Measurements from ENCODE around the gene ERBB4. TPM values are rescaled to one million over a fixed set of nuclear protein-coding genes. Genes with fewer than 3 reads are reported as not detected.
"Not testable (repeated sequence)": the region's sequence is repeated elsewhere in the genome, so short reads cannot be mapped to it uniquely, and the experiment has no call there.

Gene ERBB4
- total and polyA plus RNA-seq, 7 experiments from 2014 or later: not detected

DNA sequence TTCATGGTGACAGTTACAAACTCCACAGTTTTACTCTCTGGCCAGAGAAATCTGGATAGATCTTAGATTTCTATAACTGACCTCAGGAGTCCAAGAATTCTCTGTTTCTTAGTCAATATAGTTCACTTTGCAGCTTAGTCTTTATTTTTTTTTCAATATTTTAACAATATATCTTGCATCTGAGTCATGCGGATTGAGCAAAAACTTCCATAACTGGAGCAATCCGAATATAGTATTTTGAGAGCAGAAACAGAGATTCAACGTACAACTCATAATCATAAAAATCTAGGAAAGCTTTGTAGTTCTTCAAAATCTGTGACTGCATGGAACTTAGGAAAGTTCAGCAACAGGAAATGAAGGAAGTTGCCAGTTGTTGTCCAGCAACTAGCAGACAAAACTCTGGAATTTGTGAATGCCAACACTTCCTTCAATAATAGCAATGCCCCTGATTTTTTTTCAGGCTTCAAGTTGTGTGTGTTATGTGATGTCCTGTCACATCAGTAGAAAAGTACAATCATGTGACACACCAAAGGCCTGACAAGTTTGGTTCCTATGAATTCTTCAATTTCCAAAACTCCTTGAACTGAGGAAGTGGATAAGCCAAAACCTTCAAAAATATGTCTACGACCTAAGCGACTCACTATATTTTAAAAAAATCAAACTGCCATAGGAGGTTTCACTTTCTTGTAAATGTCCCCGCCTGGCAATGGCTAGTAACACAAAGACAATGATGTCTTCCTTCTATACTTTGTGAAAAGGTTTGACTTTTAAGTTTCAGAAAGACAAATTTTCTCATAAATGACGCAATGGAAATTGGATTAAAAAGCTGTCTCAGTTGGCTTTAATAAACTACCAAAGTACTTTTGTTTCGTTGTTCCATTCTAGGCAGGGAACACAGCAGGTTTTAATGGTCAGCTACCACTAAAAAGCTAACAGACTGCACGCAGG lies 510.6 kb downstream of the ERBB4 start:
- Histone ChIP-seq H3K9me3 (ENCODE audit: control insufficient read depth in 2 of 3, low read length in 3 of 3) (no peaks in the 10 kb centered on the region), H3K27ac (ENCODE audit: low read depth, low read length) (no peak overlapping the region), H3K4me3 (ENCODE audit: low read length) (no peak overlapping the region), H3K4me1 (ENCODE audit: control insufficient read depth in 2 of 2, insufficient read depth in 2 of 2, low read length in 2 of 2) (no peaks in the 10 kb centered on the region), H3K36me3 (ENCODE audit: control insufficient read depth in 2 of 3, insufficient read depth in 3 of 3, low read length in 3 of 3) (no peaks in the 10 kb centered on the region), H3K27me3 (ENCODE audit: control insufficient read depth in 2 of 2, insufficient read depth in 2 of 2, low read length in 2 of 2) (no peaks in the 10 kb centered on the region)
- intact Hi-C loops (cut with micrococcal nuclease): no loop called here
- POLR2A ChIA-PET: no interaction called here
- H3K4me1 Mint-ChIP-seq: no peaks in the 10 kb centered on the region
- H3K27ac Mint-ChIP-seq: no peak overlapping the region
- CTCF ChIA-PET: no interaction called here
- no peaks in the 10 kb centered on the region for H3K36me3 Mint-ChIP-seq
- H3K27me3 Mint-ChIP-seq: no peaks in the 10 kb centered on the region
- DNase-seq (no peak), ATAC-seq (no peak)
- H3K9me3 Mint-ChIP-seq: peaks cover 0 to 8% (median 2%) of the 10 kb centered on the region in 11 donors
- no peak overlapping the region for H3K4me3 Mint-ChIP-seq

DNA sequence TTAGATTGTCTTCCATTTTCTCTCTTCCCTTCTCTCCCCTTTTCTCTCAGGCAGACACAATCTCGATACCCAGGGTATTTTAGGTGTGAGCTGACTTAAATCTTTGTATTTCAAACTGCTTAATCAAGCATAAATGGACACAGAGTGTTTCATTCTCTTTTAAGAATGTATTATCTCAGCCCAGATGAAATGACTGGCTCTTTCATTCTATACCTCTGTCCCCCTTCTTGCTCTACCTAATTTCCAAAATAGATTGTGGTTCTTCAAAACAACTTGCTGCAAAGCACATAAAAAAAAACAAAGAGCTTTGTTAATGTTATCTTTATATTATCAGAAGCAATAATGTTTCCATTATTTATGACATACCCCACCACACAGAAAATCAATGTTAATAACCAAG lies 514.6 kb downstream of the ERBB4 start:
- ChIA-PET CTCF (no interaction called here), POLR2A (no interaction called here)
- Mint-ChIP-seq H3K27ac (no peak overlapping the region), H3K36me3 (no peaks in the 10 kb centered on the region), H3K4me3 (no peak overlapping the region), H3K4me1 (no peaks in the 10 kb centered on the region), H3K27me3 (no peaks in the 10 kb centered on the region), H3K9me3 (peaks cover 0 to 6% (median 0%) of the 10 kb centered on the region in 11 donors)
- no peak overlapping the region for H3K27ac ChIP-seq (ENCODE audit: low read depth, low read length)
- DNase-seq (no peak), ATAC-seq (no peak)
- H3K27me3 ChIP-seq (ENCODE audit: control insufficient read depth in 2 of 2, insufficient read depth in 2 of 2, low read length in 2 of 2): no peaks in the 10 kb centered on the region
- no peaks in the 10 kb centered on the region for H3K4me1 ChIP-seq (ENCODE audit: control insufficient read depth in 2 of 2, insufficient read depth in 2 of 2, low read length in 2 of 2)
- intact Hi-C loops (cut with micrococcal nuclease): no loop called here
- no peaks in the 10 kb centered on the region for H3K36me3 ChIP-seq (ENCODE audit: control insufficient read depth in 2 of 3, insufficient read depth in 3 of 3, low read length in 3 of 3)
- no peak overlapping the region for H3K4me3 ChIP-seq (ENCODE audit: low read length)
- no peaks in the 10 kb centered on the region for H3K9me3 ChIP-seq (ENCODE audit: control insufficient read depth in 2 of 3, low read length in 3 of 3)

DNA sequence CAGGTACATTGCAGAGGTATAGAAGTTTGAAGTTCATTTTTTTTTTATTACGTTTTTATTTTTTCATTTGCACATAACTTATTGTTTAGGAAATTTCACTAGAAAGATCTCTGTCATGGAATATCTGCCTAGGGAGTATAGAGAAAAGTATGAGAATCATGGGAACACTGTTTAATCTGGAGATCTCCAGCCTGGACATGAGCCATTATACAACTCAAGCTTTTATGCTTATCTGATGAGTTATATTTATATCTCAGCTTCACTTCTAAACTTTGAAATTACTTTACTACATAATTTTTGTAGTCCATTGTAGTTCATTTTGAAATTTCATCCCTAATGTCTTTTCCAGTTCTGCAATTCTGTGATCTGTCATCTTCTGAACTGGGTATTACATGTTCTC lies 515.6 kb downstream of the ERBB4 start:
- Mint-ChIP-seq H3K27me3 (no peaks in the 10 kb centered on the region), H3K4me3 (no peak overlapping the region), H3K36me3 (no peaks in the 10 kb centered on the region), H3K9me3 (peaks cover 0 to 6% (median 0%) of the 10 kb centered on the region in 11 donors), H3K4me1 (no peaks in the 10 kb centered on the region), H3K27ac (no peak overlapping the region)
- POLR2A ChIA-PET: no interaction called here
- intact Hi-C loops (cut with micrococcal nuclease): no loop called here
- CTCF ChIA-PET: no interaction called here
- Histone ChIP-seq H3K4me3 (ENCODE audit: low read length) (no peak overlapping the region), H3K36me3 (ENCODE audit: control insufficient read depth in 2 of 3, insufficient read depth in 3 of 3, low read length in 3 of 3) (no peaks in the 10 kb centered on the region), H3K4me1 (ENCODE audit: control insufficient read depth in 2 of 2, insufficient read depth in 2 of 2, low read length in 2 of 2) (no peaks in the 10 kb centered on the region), H3K9me3 (ENCODE audit: control insufficient read depth in 2 of 3, low read length in 3 of 3) (no peaks in the 10 kb centered on the region), H3K27ac (ENCODE audit: low read depth, low read length) (no peak overlapping the region), H3K27me3 (ENCODE audit: control insufficient read depth in 2 of 2, insufficient read depth in 2 of 2, low read length in 2 of 2) (no peaks in the 10 kb centered on the region)
- DNase-seq: no peak
- no peak for ATAC-seq

DNA sequence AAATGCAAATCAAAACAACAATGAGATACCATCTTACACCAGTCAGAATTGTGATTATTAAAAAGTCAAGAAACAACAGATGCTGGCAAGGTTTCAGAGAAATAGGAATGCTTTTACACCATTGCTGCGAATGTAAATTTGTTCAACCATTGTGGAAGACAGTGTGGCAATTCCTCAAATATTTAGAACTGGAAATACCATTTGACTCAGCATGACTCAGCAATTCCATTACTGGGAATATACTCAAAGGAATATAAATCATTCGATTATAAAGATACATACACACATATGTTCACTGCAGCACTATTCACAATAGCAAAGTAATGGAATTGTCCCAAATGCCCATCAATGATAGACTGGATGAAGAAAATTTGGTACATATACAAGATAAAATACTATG lies 516.7 kb downstream of the ERBB4 start:
- Histone ChIP-seq H3K27me3 (ENCODE audit: control insufficient read depth in 2 of 2, insufficient read depth in 2 of 2, low read length in 2 of 2) (no peaks in the 10 kb centered on the region), H3K4me3 (ENCODE audit: low read length) (no peak overlapping the region), H3K27ac (ENCODE audit: low read depth, low read length) (no peak overlapping the region), H3K9me3 (ENCODE audit: control insufficient read depth in 2 of 3, low read length in 3 of 3) (no peaks in the 10 kb centered on the region), H3K4me1 (ENCODE audit: control insufficient read depth in 2 of 2, insufficient read depth in 2 of 2, low read length in 2 of 2) (no peaks in the 10 kb centered on the region), H3K36me3 (ENCODE audit: control insufficient read depth in 2 of 3, insufficient read depth in 3 of 3, low read length in 3 of 3) (no peaks in the 10 kb centered on the region)
- Mint-ChIP-seq H3K27ac (no peak overlapping the region), H3K27me3 (no peaks in the 10 kb centered on the region), H3K4me1 (no peaks in the 10 kb centered on the region), H3K9me3 (peaks cover 0 to 6% (median 0%) of the 10 kb centered on the region in 11 donors), H3K36me3 (no peaks in the 10 kb centered on the region), H3K4me3 (no peak overlapping the region)
- no peak for DNase-seq
- ATAC-seq: no peak
- ChIA-PET CTCF (no interaction called here), POLR2A (no interaction called here)
- intact Hi-C loops (cut with micrococcal nuclease): no loop called here

DNA sequence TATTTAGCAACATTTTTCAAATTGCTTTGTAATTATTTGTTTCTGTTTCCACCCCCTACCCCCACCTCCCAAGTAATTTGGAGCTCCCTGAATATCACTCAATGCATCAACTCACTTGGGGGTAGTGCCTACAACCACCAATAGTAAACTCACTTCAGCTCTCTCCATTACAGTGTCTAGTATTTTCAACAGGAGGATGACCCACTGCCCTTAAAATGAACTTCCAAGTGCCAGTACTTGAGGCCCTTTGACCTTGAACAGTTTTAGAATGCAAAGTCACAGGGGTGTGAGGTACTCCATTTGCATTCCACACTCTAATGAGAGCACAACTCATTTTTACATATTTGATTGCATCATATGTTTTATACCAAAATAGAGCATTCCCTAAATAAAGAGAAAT lies 523.0 kb downstream of the ERBB4 start:
- Histone ChIP-seq H3K4me3 (ENCODE audit: low read length) (no peak overlapping the region), H3K27ac (ENCODE audit: low read depth, low read length) (no peak overlapping the region), H3K9me3 (ENCODE audit: control insufficient read depth in 2 of 3, low read length in 3 of 3) (peaks cover 0 to 3% (median 0%) of the 10 kb centered on the region in 3 experiments), H3K36me3 (ENCODE audit: control insufficient read depth in 2 of 3, insufficient read depth in 3 of 3, low read length in 3 of 3) (no peaks in the 10 kb centered on the region), H3K4me1 (ENCODE audit: control insufficient read depth in 2 of 2, insufficient read depth in 2 of 2, low read length in 2 of 2) (no peaks in the 10 kb centered on the region), H3K27me3 (ENCODE audit: control insufficient read depth in 2 of 2, insufficient read depth in 2 of 2, low read length in 2 of 2) (no peaks in the 10 kb centered on the region)
- CTCF ChIA-PET: no interaction called here
- Mint-ChIP-seq H3K4me3 (no peak overlapping the region), H3K27ac (no peak overlapping the region), H3K4me1 (no peaks in the 10 kb centered on the region), H3K36me3 (no peaks in the 10 kb centered on the region), H3K27me3 (no peaks in the 10 kb centered on the region), H3K9me3 (peaks cover 0 to 11% (median 0%) of the 10 kb centered on the region in 11 donors)
- DNase-seq (no peak), ATAC-seq (no peak)
- POLR2A ChIA-PET: no interaction called here
- intact Hi-C loops (cut with micrococcal nuclease): no loop called here

DNA sequence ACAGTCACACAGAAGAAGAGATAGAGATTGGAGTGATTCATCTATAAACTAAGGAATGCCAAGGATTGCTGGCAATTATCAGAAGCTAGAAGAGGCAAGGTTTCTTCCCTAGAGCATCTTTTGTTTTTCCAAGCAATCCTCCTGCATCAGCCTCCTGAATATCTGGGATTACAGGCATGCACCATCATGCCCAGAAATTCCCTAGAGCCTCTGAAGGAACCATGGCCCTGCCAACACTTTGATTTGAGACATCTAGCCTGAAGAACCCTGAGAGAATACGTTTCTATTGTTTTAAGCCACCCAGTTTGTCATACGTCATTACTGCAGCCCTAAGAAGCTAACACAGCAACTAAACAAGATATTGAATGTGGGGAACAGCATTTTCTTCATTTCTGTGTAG lies 525.0 kb downstream of the ERBB4 start:
- DNase-seq (no peak), ATAC-seq (no peak)
- Histone ChIP-seq H3K36me3 (ENCODE audit: control insufficient read depth in 2 of 3, insufficient read depth in 3 of 3, low read length in 3 of 3) (no peaks in the 10 kb centered on the region), H3K27ac (ENCODE audit: low read depth, low read length) (no peak overlapping the region), H3K4me1 (ENCODE audit: control insufficient read depth in 2 of 2, insufficient read depth in 2 of 2, low read length in 2 of 2) (no peaks in the 10 kb centered on the region), H3K9me3 (ENCODE audit: control insufficient read depth in 2 of 3, low read length in 3 of 3) (peaks cover 0 to 3% (median 0%) of the 10 kb centered on the region in 3 experiments), H3K4me3 (ENCODE audit: low read length) (no peak overlapping the region), H3K27me3 (ENCODE audit: control insufficient read depth in 2 of 2, insufficient read depth in 2 of 2, low read length in 2 of 2) (no peaks in the 10 kb centered on the region)
- Mint-ChIP-seq H3K4me3 (no peak overlapping the region), H3K36me3 (no peaks in the 10 kb centered on the region), H3K27me3 (no peaks in the 10 kb centered on the region), H3K9me3 (peaks cover 0 to 15% (median 0%) of the 10 kb centered on the region in 11 donors), H3K27ac (no peak overlapping the region), H3K4me1 (peaks cover 0 to 1% (median 0%) of the 10 kb centered on the region in 7 donors)
- POLR2A ChIA-PET: no interaction called here
- CTCF ChIA-PET: no interaction called here
- intact Hi-C loops (cut with micrococcal nuclease): no loop called here

DNA sequence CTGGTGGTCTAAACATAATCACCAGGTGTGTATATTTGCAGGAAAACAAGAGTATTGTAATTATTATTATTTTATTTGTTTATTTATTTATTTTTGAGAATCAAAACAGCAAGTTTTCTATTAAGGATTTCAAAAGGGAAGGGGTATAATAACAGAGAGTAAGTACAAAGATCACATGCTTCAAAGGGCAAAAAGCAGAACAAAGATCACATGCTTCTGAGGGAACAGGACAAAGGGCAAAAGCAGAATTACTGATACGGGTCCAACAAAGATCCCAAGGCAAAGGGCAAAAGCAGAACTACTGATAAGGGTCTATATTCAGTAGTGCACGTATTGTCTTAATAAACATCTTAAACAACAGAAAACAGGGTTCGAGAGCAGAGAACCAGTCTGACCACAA lies 528.3 kb downstream of the ERBB4 start:
- H3K4me3 Mint-ChIP-seq; intact Hi-C loops (cut with micrococcal nuclease); H3K4me1 ChIP-seq (ENCODE audit: control insufficient read depth in 2 of 2, insufficient read depth in 2 of 2, low read length in 2 of 2); H3K27ac ChIP-seq (ENCODE audit: low read depth, low read length); DNase-seq; H3K27me3 ChIP-seq (ENCODE audit: control insufficient read depth in 2 of 2, insufficient read depth in 2 of 2, low read length in 2 of 2); ATAC-seq; H3K36me3 ChIP-seq (ENCODE audit: control insufficient read depth in 2 of 3, insufficient read depth in 3 of 3, low read length in 3 of 3); CTCF ChIA-PET; H3K4me3 ChIP-seq (ENCODE audit: low read length); H3K27ac Mint-ChIP-seq; H3K36me3 Mint-ChIP-seq; H3K9me3 ChIP-seq (ENCODE audit: control insufficient read depth in 2 of 3, low read length in 3 of 3); H3K27me3 Mint-ChIP-seq; POLR2A ChIA-PET; H3K4me1 Mint-ChIP-seq: not testable (repeated sequence)
- H3K9me3 Mint-ChIP-seq: peaks cover 0 to 12% (median 0%) of the 10 kb centered on the region in 11 donors
